ENCODE data around the gene APBA2. TPM values are rescaled to one million over a fixed set of nuclear protein-coding genes. Genes with fewer than 3 reads are reported as not detected.

APBA2 gene
- total RNA-seq, 1 donor from 2014 or later = 19.6 TPM

DNA sequence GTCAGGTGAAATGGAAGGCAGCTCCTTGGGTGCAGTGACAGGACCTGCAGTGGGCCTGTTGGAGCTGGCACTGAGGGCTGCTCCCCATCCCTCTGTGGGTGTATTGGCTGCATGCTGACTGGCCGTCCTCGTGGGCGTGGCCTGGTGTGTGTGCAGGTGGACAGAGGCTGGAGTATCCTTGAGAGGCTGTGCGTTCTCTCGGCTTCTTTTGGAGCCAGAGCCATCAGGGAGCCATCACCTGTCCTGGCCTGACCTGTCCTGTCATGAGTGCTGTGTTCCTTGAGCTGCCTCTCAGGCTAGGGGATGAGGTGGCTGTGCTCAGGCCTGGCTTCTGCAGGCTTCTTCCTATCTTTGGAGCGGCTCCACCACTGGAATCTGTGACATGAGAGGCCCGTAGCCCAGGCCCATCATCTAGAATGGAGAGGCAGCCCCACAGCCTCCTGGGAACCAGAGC lies 61.5 kb downstream of the APBA2 start:
- peak in 1 of 2 donors; percentile 52 for DNase-seq (ENCODE audit: extremely low spot score in 2 of 2)
- H3K9me3 ChIP-seq = no peaks in the 10 kb centered on the region
- H3K4me1 ChIP-seq = no peaks in the 10 kb centered on the region
- no peaks in the 10 kb centered on the region for H3K36me3 ChIP-seq
- intact Hi-C loops (cut with DNase I) = no loop called here
- H3K27me3 ChIP-seq = no peaks in the 10 kb centered on the region
- no peak overlapping the region for H3K27ac ChIP-seq
- H3K4me3 ChIP-seq = no peak overlapping the region
- TF ChIP-seq, protein P1, sequence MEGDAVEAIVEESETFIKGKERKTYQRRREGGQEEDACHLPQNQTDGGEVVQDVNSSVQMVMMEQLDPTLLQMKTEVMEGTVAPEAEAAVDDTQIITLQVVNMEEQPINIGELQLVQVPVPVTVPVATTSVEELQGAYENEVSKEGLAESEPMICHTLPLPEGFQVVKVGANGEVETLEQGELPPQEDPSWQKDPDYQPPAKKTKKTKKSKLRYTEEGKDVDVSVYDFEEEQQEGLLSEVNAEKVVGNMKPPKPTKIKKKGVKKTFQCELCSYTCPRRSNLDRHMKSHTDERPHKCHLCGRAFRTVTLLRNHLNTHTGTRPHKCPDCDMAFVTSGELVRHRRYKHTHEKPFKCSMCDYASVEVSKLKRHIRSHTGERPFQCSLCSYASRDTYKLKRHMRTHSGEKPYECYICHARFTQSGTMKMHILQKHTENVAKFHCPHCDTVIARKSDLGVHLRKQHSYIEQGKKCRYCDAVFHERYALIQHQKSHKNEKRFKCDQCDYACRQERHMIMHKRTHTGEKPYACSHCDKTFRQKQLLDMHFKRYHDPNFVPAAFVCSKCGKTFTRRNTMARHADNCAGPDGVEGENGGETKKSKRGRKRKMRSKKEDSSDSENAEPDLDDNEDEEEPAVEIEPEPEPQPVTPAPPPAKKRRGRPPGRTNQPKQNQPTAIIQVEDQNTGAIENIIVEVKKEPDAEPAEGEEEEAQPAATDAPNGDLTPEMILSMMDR (IDR thresholded peaks at IDR 0.05) = no peak
- TF ChIP-seq POLR2A (IDR thresholded peaks at IDR 0.05) (no peak), POLR2AphosphoS5 (IDR thresholded peaks at IDR 0.05; ENCODE audit: insufficient read depth in 1 of 2, low read depth in 1 of 2) (no peak)

DNA sequence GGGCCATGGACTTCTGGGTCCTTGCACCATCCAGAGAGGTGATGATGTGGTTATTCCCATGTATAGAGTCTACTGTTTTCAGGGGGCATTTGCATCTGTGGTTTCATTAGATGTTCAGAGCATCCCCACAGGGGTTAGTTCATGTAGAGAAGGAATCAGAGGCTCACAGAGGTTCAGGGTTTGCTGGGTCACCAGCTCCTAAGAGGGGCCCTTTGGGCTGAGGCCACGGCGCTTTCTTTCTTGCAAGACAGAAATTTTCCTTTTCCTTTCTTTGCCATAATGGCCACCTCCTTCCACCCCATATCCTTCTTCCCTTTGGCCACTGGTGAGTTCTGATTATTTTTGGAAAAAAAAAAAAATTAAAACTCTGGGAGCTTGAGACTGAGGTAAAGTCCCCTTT lies 62.3 kb downstream of the APBA2 start:
- H3K9me3 ChIP-seq = no peaks in the 10 kb centered on the region
- H3K36me3 ChIP-seq = no peaks in the 10 kb centered on the region
- H3K27me3 ChIP-seq = no peaks in the 10 kb centered on the region
- H3K27ac ChIP-seq = no peak overlapping the region
- no peaks in the 10 kb centered on the region for H3K4me1 ChIP-seq
- peak in 1 of 2 donors; percentile 25 for DNase-seq (ENCODE audit: extremely low spot score in 2 of 2)
- intact Hi-C loops (cut with DNase I) = no loop called here
- H3K4me3 ChIP-seq = no peak overlapping the region
- TF ChIP-seq POLR2A (IDR thresholded peaks at IDR 0.05) (no peak), POLR2AphosphoS5 (IDR thresholded peaks at IDR 0.05; ENCODE audit: insufficient read depth in 1 of 2, low read depth in 1 of 2) (no peak)
- TF ChIP-seq, protein P1 (IDR thresholded peaks at IDR 0.05) = no peak

GRCh38 chr15:28950916-28951315 lies 65.1 kb downstream of the APBA2 start:
- no peaks in the 10 kb centered on the region for H3K27me3 ChIP-seq

DNA sequence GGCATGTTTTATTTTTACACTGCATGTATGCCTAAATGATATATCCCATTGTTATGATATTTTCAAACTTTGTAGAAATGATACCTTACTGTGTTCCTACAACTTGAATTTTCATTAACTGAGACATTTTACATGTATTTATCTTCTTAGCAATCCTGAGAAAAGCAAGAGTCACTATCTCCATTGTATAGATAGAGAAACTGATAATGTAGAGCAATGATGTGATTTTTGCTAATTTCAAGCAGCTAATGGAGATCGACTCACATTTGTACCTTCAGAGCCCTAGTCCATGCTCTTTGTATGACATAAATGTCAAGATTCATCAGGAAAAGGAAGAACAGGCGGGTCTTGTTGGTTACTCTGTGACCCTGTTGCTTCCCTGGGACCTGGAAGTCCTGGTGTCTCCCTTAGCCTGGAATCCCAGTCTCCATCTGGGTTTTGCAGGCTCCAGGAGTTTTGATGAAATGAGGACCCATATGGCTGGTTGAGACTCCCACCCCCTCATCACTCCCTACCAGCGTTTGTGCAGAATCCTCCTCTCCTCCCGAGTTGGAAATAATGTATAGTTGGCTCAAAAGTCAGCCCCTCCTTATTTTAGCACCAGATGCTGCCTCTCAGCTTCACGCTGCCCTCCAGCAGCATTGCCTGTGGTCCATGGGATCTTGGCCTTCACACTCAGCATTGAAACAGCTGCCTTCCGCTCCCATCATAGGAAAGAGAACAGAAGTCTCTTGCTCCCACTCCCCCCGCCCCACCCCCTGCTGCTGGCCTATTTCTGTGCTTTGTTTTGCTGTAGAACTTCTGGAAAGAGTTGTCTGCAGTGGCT lies 67.1 kb downstream of the APBA2 start:
- H3K4me1 ChIP-seq = no peaks in the 10 kb centered on the region
- H3K27me3 ChIP-seq = no peaks in the 10 kb centered on the region
- TF ChIP-seq POLR2A (IDR thresholded peaks at IDR 0.05) (no peak), POLR2AphosphoS5 (IDR thresholded peaks at IDR 0.05; ENCODE audit: insufficient read depth in 1 of 2, low read depth in 1 of 2) (no peak)
- TF ChIP-seq, protein P1 (IDR thresholded peaks at IDR 0.05) = no peak
- intact Hi-C loops (cut with DNase I) = no loop called here
- DNase-seq (ENCODE audit: extremely low spot score in 2 of 2) = peak in 1 of 2 donors; percentile 61
- no peaks in the 10 kb centered on the region for H3K36me3 ChIP-seq
- H3K27ac ChIP-seq = no peak overlapping the region
- no peak overlapping the region for H3K4me3 ChIP-seq
- no peaks in the 10 kb centered on the region for H3K9me3 ChIP-seq

More at GRCh38 chr15:28950916-28951315, 65.1 kb downstream of the APBA2 start:
- Histone ChIP-seq H3K9me3 (no peaks in the 10 kb centered on the region), H3K4me1 (no peaks in the 10 kb centered on the region), H3K36me3 (no peaks in the 10 kb centered on the region), H3K27ac (no peak overlapping the region), H3K4me3 (no peak overlapping the region)
- intact Hi-C loops (cut with DNase I) = no loop called here
- no peak for DNase-seq (ENCODE audit: extremely low spot score in 2 of 2)
- TF ChIP-seq POLR2A (IDR thresholded peaks at IDR 0.05) (no peak), POLR2AphosphoS5 (IDR thresholded peaks at IDR 0.05; ENCODE audit: insufficient read depth in 1 of 2, low read depth in 1 of 2) (no peak)
- TF ChIP-seq, protein P1 (IDR thresholded peaks at IDR 0.05) = no peak
